PC-9 (cell line): ENCODE measurements around the gene PDE10A.

Experiments used
- CTCF ChIP-seq: fragments of 200-600 bp; sonication (generic); conservative IDR thresholded peaks from 2 replicates; pipeline ENCODE4 v1.6.1; 2017; ENCODE audit warnings: mixed run types, antibody characterized with exemption, mild to moderate bottlenecking, moderate library complexity
- EZH2 ChIP-seq: fragments of 200-600 bp; sonication (generic); IDR thresholded peaks from 2 replicates; pipeline ENCODE4 v1.8.0; 2017; ENCODE audit warnings: antibody characterized with exemption, low read depth

- TF ChIP-seq CTCF: no peak
- no peak for TF ChIP-seq EZH2
These were observed 1.7 kb upstream of the PDE10A start for GRCh38 chr6:165664559-165665383.
